Suppressor macrophage treated with lipopolysaccharide for 4 hours (primary cell): Measurements from ENCODE around the gene AFF3.
"Not testable (repeated sequence)": the region's sequence is repeated elsewhere in the genome, so short reads cannot be mapped to it uniquely, and the experiment has no call there.

ENCODE experiments used
- DNase-seq: peaks from one replicate; pipeline ENCODE4 v3.0.0-alpha.2; 2020

AFF3 gene

DNA sequence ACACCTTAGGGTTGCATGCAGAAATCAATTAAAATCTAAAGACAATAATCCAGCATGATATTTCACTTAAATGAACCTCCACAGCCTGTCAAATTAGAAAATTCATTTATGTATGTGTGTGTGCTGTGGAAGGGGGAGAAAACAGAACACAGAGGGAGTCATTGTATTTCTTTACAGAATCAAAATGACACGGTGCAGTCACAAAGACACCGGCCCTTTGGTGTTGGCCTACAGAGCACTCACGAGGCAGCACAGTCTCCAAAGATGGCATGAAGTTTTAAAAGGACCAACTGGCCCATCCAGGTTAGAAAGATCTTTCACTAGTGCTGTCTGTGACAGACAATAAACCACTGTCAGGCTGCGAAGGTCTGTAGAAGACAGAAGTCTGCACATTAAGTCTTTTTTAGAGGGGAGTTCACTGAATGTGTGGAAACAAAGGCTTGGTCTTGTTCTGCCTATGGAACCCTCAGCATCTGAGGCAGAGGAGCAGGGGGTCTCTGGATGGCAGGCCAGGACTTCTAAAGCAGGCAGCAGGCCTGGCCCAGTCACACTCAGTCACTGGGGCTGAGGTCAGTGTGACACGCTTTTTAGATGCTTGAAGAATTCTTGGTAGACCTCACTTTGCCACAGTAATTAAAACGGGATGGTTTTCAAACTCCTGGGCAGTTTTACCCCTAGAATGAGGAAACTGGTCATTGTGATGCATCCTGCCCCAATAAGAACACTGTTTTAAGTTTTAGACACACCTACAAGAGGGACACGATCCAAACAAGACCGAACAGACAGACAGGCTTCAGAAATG lies 184.9 kb downstream of the AFF3 start:
- DNase-seq = no peak

DNA sequence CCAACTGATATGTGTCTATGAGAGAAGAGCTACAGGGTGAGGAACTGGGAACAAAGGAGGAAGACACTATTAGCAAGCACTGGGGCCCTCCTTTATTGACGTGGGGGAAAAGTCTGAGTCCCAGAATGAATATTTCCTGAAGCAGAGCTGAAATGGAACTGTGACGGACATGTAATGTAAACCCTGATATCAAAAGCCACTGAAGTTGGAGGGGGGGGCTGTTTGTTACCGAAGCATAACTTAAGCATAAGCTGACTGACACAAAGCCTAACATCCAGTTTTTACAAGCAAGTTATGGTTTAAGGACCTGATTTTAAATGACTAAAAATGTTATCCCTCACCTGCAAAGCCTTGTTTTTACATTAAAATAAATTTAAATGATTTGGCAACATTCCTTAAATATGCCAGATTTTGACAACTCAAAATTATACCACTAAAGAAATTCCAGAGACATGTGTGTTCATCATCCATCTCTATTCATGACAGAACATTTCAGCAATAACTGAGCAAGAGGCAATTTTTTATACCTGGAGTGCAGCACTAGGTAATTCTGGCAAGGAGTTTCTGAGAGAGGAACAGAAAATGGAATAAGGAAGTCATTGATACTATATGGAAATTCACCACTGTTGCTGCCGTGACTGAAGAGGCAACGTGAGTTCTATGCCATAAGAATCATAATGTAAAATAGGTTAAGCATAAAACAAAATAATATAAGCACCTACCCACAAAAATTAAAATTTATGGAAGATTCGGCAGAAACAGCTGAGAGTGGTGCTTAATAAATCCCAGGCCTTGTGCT lies 186.0 kb downstream of the AFF3 start:
- no peak for DNase-seq

DNA sequence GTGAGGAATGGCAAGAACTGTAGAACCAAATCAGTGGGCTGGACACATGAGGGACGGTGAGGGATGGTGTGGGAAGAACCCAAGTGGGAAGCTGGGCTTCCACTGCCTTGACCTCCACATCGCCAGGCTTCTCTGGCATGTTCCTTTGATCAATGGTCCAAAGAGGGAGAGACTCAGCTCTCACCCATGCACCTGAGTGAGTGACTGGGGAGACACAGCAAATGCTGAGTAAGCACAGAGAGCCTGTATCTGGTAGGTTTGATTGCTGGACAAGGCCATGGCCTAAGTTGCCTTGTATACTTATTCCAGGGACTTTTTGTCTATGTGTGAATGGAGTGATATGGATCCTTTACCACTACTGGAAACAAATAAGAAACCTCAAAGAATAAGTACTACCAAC lies 188.6 kb downstream of the AFF3 start:
- no peak for DNase-seq

DNA sequence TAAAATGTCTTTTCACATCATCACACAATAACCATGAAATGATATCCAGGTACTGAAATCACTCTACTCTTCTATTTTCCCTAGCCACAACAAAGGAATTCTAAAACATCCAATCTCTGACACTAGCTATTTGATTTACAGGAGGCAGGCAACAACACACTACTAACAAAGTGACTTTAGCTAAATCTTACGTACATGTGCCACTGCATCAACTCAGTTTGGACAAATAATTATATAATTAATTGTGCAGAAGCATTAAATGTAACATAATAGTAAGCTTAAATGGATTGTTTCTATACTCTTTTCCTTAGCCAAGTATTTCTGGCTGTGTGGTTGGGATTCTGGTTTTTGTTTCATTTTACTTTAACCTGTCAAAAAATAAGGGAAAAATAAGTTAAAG lies 192.4 kb downstream of the AFF3 start:
- DNase-seq = no peak

DNA sequence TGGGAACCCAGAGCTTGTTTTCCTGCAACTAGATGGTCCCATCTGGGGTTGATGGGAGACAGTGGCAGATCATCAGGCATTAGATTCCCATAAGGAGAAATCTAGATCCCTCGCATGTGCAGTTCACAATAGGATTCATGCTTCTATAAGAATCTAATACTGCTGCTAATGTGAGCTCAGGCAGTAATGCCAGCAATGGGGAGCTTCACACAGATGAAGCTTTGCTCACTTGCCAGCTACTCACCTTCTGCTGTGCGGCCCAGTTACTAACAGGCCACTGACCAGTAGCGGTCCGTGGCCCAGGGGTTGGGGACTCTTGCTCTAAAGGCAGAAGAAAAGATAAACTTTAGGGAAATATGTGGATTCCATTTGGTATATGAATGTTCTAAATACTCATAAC lies 192.9 kb downstream of the AFF3 start:
- DNase-seq = no peak

DNA sequence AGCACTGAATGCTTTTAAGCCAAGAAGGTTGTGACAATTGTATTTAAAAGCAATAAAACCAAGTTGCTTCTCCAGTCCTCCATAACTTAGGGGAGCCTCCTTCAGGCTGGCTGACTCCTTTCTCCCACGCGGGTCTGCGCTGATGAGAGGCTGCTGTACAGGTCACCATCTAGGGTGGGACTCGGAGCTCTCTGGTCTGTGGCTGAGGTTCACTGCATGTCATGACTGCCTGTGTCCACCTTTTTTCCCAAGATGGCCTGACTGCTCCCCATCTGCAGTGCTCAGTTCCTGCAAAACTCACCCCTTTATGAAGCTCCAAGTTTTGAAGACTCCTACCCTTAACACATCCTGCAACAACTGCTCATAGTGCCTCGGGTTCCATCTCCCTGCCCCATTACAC lies 194.4 kb downstream of the AFF3 start:
- DNase-seq = no peak

DNA sequence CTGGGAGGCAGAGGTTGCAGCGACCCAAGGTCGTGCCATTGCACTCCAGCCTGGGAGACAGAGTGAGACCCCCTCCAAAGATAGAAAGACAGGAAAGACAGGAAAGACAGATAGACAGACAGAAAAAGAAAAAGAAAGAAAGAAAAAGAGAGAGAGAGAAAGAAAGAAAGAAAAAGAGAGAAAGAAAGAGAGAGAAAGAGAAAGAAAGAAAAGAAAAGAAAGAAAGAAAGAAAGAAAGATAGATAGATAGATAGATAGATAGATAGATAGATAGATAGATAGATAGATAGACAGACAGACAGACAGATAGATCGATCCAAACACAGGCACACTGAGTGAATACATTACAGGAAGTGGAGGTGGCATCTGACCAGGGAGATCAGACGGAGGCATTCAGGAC lies 195.0 kb downstream of the AFF3 start:
- DNase-seq = not testable (repeated sequence)

DNA sequence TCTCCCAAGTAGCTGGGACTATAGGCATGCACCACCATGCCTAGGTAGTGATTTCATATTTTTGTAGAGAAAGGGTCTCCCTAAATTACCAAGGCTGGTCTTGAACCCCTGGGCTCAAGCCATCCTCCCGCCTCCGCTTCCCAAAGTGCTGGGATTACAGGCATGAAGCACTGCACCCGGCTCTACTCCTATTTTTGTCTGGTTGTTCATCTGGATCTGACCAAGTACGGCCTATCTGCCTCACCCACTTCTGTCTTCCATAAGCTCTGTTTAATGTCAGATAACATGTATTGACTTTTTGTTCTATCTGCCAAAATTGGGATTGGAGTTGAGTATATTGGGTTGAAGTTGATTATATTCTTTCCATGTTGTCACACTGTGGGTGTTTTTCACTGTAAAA lies 198.4 kb downstream of the AFF3 start:
- DNase-seq = no peak

DNA sequence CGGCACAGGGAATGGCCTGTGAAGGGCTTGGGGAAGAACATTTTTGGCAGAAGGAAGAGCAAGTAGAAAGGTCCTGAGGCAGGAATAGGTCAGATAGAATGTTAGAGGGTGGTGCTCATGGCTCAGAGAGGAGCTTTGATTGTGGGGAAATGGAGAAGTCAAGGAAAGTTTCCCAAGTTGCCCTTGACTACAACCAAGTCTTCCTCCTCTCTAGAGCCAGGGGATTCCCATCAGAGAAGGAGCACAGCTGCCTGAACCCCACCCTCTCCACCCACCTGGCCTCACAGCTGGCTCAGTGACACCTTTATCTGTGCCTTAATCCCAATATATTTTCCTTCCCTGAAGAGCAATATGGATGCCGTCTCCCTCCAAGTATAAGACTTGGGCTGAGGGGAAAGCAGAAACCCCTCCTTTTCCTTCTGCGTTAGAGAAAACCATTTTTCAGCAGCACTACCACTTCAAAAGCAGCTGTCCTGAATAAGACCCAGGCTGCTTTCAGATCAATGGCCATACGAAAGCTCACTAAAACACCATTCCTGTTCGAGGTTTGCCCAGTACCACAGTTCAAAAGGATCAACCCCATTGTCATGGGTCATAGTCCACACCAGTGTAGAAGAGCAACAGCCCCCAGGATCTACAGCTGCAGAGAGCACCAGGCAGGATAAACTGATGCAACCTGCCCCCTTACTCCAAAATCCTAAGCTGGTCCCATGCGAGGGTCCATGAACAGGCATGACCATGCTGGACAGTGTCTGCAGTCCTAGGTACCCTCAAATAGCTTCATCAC lies 199.6 kb downstream of the AFF3 start:
- no peak for DNase-seq

DNA sequence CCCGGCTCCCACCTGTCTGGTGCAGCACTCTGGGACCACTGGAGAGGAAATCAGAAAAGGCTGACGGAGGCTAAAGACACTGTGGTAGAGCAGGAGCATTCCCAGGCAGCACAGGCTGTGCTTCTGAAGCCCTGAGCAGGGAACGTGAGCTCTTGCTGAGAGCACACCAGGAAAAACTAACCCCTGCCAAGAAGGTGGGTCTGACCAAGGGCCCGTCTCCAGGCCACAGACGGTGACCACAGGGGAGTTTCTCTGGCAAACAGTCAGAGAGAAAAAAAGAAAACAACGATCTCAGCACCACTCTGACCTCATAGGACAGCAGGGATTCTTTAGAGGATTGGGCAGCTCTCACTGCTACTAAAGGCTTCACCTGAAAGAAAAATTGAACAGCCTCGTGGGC lies 201.4 kb downstream of the AFF3 start:
- no peak for DNase-seq

DNA sequence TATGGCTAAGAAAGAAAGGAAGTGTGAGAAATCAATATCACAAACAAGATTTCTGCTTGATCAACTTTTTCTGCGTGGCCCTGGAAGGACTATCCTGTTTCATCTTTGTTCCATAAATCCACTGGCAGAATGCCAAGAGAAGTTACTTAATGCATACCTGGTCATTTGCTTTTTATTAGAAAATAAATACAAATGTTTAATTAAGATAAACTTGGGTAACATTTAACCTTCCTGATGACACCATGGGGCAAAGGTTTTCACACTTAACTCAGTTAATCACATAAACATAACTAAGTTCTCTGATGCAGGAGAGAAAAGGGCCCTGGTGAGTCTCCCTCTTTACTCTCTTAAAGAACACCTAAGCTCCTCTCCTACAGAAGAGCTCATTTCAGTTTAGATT lies 203.3 kb downstream of the AFF3 start:
- DNase-seq = no peak

DNA sequence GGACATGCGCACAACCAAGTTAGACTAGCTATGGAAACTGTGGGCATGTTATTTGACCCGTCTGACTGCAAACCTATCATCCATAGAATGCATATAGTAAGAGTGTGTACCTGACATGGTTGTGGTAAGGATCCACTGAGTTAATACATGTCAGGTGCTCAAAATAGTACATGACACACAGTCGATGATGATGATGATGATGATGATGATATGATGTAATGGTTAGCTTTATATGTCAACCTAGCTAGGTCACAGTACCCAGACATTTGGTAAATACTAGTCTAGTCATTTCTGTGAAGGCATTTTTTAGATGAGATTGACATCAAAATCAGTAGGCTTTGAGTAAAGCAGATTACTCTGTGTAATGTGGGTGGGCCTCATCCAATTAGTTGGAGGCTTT lies 204.1 kb downstream of the AFF3 start:
- DNase-seq = no peak

DNA sequence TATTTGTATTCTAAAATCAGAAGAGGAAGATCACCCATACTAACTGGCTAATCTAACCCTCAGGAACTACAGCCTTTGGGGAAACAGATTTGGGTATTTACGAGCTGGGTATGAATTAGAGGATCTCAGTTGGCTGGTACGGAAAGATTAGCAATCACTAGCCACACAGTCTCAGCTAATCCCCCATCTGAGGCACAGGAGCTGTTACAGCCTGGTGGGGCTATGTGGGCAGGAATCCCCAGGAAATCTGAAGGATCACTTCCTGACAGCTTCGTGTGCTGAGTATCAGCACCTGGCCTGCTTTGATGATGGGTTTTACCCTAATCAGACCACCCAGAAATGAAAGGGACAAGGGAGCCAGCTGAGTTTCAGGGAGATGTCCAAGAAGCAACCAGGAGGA lies 206.3 kb downstream of the AFF3 start:
- DNase-seq = no peak

DNA sequence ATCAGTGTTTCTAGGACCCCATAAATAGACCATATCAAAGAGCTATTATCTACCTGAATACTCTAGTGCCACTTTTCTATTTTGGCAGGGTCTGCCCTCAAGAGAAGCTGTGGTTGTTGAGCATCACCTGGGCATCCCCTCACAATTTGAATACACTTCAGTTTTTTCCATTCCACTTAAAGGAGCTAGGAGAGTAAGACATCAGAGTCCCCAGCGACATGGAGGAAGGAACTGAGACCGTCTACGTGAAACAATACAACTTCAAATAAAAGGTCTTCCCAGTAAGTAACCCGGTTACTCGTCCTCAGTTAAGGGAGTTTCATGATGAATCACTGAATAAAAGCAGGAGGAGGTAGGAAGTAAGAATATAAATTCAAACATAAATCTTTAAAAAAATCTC lies 206.7 kb downstream of the AFF3 start:
- DNase-seq = no peak

DNA sequence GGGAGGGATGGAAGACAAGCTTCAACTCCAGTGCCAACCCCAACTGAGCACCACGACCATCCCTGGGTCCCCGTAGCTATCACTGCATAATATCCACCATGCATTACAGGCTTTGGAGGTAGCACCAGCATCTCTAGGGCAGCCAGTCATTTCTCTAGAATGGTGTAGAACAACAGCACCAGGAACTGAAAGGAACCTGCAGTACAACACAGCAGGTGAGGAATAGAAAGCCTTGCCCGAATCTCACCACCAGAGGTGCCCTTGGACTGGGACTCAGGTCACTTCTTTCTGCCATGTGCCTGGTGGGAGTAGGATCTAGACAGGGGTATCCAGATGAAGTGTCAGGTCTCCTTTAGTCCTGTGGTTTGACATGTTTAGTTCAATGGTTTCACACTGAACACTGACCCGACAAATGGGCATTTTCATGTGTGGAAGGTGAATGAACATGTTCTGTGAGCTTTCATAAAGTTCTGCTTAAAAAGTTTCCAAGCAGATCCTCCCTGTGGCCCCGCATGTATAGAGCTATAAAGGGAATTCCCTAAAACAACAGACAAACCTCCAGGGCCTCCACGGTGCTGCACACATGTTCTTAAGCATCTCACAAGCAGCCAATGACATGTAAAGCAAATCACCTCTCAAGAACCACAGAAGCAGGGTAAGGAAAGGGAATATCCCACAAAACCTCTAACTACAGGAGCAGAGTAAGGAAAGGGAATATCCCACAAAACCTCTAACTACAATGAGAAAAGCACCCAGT lies 208.3 kb downstream of the AFF3 start:
- DNase-seq = no peak

DNA sequence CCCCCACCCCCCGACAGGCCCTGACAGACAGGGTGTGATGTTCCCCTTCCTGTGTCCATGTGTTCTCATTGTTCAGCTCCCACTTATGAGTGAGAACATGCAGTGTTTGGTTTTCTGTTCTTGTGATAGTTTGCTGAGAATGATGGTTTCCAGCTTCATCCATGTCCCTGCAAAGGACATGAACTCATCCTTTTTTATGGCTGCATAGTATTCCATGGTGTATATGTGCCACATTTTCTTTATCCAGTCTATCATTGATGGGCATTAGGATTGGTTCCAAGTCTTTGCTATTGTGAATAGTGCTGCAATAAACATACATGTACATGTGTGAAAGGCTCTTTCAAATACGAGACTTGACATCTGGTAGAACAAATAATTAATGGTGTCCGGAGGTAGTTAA lies 208.9 kb downstream of the AFF3 start:
- not testable (repeated sequence) for DNase-seq

DNA sequence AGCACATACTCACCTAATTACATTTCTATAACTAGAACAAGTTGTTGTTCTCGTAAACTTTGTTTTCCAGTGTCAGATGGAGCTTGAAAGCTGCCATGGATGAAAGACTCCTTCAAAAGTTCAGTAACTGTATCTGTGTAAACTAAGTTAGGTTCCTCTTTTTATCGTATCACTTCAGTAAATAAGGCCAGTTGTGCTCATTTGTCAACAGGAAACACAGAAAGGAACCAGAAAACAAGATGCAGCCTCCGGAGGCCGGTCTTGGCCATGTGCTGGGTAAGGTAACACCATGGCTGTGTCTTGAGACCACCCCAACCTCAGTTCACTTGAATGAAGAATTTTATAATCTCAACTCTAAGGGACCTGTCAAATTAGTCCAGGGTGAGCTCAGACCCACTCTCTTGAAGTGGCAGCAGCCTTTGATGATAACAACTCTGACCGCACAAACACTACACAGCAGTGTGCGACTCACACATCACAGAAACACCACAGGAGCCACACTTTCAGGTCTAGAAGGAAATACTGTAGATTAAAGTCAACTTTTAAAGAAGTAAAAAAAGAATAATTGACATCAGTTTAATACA lies 213.8 kb downstream of the AFF3 start:
- DNase-seq = peak; percentile 27

DNA sequence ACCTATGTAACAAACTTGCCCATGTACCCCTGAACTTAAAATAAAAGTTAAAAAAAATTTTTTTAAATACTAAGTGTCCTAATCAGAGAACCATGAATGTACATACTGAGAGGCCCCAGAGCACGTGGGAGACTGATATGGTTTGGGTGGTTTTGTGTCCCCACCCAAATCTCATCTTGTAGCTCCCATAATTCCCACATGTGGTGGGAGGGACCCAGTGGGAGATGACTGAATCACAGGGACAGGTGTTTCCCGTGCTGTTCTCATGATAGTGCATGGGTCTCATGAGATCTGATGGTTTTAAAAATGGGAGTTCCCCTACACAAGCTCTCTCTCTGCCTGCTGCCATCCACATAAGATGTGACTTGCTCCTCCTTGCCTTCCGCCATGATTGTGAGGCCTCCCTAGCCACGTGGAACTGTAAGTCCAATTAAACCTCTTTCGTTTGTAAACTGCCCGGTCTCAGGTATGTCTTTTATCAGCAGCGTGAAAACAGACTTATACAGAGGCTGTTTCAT lies 214.6 kb downstream of the AFF3 start:
- not testable (repeated sequence) for DNase-seq

DNA sequence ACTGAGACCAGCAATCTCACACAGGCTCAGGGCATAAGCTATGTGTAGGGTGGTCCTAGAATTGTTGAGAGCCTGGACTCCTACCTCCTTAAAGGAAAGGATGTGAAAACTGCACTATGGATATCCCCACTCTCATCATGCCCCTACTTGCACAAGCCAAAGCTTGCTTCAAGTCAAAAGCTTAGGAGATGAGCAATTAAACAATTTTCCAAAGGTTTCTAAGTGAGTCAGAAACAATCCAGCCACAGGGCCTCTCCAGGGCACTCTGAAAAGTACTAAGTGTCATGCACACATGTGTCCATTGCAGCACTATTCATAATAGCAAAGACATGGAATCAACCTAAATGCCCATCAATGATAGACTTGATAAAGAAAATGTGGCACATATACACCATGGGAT lies 215.4 kb downstream of the AFF3 start:
- no peak for DNase-seq

DNA sequence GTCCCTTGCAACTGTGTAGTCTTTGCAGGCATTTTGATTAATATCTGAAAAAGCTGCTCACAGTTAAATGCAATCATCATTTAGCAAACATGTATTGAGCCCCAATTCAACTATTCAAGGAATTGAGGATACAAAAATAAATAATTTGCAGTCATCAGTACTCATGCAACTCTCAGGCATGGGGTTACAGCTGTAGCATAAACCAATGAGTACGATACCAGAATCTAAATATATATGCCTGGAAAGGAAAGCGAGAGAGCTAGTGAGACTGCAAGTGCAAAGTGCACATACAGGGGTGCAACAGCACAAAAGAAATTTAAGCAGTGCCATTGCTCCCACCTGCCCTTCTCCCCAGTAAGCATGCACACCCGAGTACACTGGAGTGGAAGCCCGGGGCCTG lies 216.4 kb downstream of the AFF3 start:
- no peak for DNase-seq

DNA sequence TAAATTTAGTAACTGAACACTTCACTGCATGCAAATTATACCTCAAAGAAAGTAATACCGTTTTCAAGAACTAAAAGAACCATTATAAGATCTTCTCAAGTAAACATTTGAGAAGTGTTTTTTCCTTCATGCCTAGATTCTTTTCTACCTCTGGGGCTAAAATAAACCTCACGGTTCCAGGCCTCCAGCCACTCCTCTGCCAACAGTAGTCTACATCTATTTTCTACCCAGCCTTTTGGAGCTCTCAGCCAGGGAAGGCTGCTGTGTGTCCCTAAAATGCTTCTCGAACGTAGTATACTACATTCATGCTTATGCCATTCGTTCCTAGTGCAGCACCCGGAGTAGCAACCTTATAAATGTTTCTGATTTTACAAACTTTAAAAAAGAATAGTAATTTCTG lies 219.7 kb downstream of the AFF3 start:
- no peak for DNase-seq

DNA sequence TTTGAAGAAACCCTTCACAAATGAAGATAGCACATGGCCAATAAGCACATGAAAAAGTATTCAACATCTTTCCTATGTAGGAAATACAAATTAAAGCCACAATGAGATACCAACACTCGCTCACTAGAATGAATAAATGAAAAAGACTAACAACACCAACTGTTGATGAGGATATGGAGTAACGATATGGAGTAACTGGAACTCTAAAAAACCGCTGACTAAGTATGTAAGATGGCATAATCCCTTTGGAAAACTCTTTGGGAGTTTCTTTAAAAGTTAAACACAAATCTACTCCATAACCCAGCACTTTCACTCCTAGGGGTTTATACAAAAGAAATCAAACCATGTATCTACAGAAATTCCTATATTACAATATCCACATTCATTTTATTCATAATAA lies 220.5 kb downstream of the AFF3 start:
- no peak for DNase-seq
